ENCODE data around the gene RBM17.

- TF ChIP-seq CTCF (IDR thresholded peaks at IDR 0.05), result no peak
- no peak for TF ChIP-seq POLR2A (IDR thresholded peaks at IDR 0.05)
Observed at GRCh38 chr10:6065406-6065805, 23.4 kb upstream of the RBM17 start.
